Common myeloid progenitor, CD34-positive (primary cell): ENCODE data around the gene FAM25A.
"Not testable (repeated sequence)": the region's sequence is repeated elsewhere in the genome, so short reads cannot be mapped to it uniquely, and the experiment has no call there.

Source experiments
- CTCF ChIA-PET: fragments of 350-600 bp; sonication (Branson Sonifier 250); formaldehyde crosslinking; loops from one replicate; lab custom pipeline; 2021; ENCODE audit warnings: antibody characterized with exemption; lab: Charles Lee
- POLR2A ChIA-PET: fragments of 350-600 bp; sonication (Branson Sonifier 250); formaldehyde crosslinking; loops from one replicate; lab custom pipeline; 2021; ENCODE audit warnings: antibody characterized with exemption; lab: Charles Lee
- DNase-seq, 3 donors: peaks; one replicate each; pipeline versions ENCODE4 v3.0.0 to v3.0.0-alpha.2; 2013
- H3K27ac ChIP-seq, 2 experiments: 1 replicate in 1 of 2; 2 replicates in 1 of 2; pipeline ENCODE4 v1.7.0; 2013; ENCODE audit warnings: inconsistent platforms in 2 of 2, low read length in 2 of 2, mild to moderate bottlenecking in 2 of 2, low read depth in 1 of 2, moderate library complexity in 1 of 2; ENCODE audit not compliant: severe bottlenecking in 2 of 2, insufficient read depth in 1 of 2, poor library complexity in 1 of 2
- H3K27me3 ChIP-seq, 5 experiments: replicated peaks in 2 of 5; 1 replicate in 3 of 5; 2 replicates in 2 of 5; pipeline versions ENCODE4 v1.6.1 to v1.7.0; 2013; ENCODE audit warnings: low read length in 4 of 5, mild to moderate bottlenecking in 2 of 5, moderate library complexity in 2 of 5, inconsistent platforms in 1 of 5; ENCODE audit not compliant: insufficient read depth in 5 of 5, control insufficient read depth in 4 of 5
- H3K36me3 ChIP-seq, 4 experiments: 1 replicate in 2 of 4; 2 replicates in 2 of 4; pipeline versions ENCODE4 v1.6.1 to v1.7.0; 2013; ENCODE audit warnings: low read length in 3 of 4, control low read depth in 1 of 4, mild to moderate bottlenecking in 1 of 4; ENCODE audit not compliant: control insufficient read depth in 4 of 4, insufficient read depth in 4 of 4
- H3K4me1 ChIP-seq, 4 experiments: 1 replicate in 3 of 4; 2 replicates in 1 of 4; pipeline versions ENCODE4 v1.6.1 to v1.7.1; 2013; ENCODE audit warnings: low read length in 3 of 4, mild to moderate bottlenecking in 3 of 4, control low read depth in 1 of 4, inconsistent platforms in 1 of 4, moderate library complexity in 1 of 4; ENCODE audit not compliant: control insufficient read depth in 4 of 4, insufficient read depth in 4 of 4; ENCODE audit errors: control extremely low read depth in 1 of 4
- H3K4me3 ChIP-seq, 7 experiments: 1 replicate in 4 of 7; 2 replicates in 3 of 7; pipeline versions ENCODE4 v1.5.1 to v1.7.0; 2013; ENCODE audit warnings: mild to moderate bottlenecking in 7 of 7, low read length in 6 of 7, moderate library complexity in 6 of 7, inconsistent platforms in 2 of 7, low read depth in 2 of 7, control low read depth in 1 of 7; ENCODE audit not compliant: insufficient read depth in 4 of 7, control insufficient read depth in 1 of 7; ENCODE audit errors: extremely low read depth in 1 of 7
- H3K9me3 ChIP-seq, 5 experiments: 1 replicate in 4 of 5; 2 replicates in 1 of 5; pipeline versions ENCODE4 v1.6.1 to v1.7.1; 2013; ENCODE audit warnings: low read length in 4 of 5, mild to moderate bottlenecking in 2 of 5, inconsistent platforms in 1 of 5, low read depth in 1 of 5, moderate library complexity in 1 of 5; ENCODE audit not compliant: control insufficient read depth in 4 of 5, insufficient read depth in 2 of 5; ENCODE audit errors: control extremely low read depth in 1 of 5
- WGBS: methylation state at CpG from one replicate; pipeline ENCODE4 v1.1.5; 2013; ENCODE audit not compliant: insufficient coverage; 5-methylcytosine and 5-hydroxymethylcytosine counted together

FAM25A gene

GRCh38 chr10:86978457-86978856, 41.6 kb upstream of the FAM25A start:
- H3K36me3 ChIP-seq, CTCF ChIA-PET, H3K27ac ChIP-seq, DNase-seq, H3K27me3 ChIP-seq, H3K9me3 ChIP-seq, H3K4me1 ChIP-seq, H3K4me3 ChIP-seq, POLR2A ChIA-PET: not testable (repeated sequence)
- WGBS: 100% methylated on average over 1 of the region's 3 CpGs

DNA sequence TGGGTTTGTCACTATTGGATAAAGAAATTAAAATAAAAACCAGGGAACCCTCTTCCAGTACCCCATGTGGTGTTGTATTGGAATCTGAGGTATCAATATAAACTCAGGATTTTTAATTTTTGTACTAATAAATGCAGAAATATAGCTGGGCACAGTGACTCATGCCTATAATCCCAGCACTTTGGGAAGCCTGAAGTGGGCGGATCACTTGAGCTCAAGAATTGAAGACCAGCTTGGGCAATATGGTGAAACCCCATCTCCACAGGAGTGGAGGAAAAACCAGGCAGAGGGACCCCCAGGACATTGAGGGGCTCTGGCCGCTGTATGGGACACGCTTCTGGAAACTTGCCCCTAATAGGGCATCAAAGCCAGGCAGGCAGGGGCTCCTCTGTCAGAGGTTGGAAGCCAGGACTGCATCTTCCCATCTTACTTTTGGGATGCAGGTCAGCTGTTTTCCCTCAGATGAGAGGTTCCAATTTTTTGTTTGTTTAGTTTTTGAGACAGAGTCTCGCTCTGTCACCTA, 40.7 kb upstream of the FAM25A start:
- H3K9me3 ChIP-seq: no peaks in the 10 kb centered on the region
- no peak overlapping the region for H3K4me3 ChIP-seq
- H3K4me1 ChIP-seq: no peaks in the 10 kb centered on the region
- H3K36me3 ChIP-seq: no peaks in the 10 kb centered on the region
- ChIA-PET CTCF (interaction anchor here (1.1 kb wide), 1 partner anchor 21 kb away, joined by 4 read pairs; the partner anchor contains the start of gene SNCG), POLR2A (no interaction called here)
- WGBS: 74% methylated on average over 4 of the region's 4 CpGs
- no peak overlapping the region for H3K27ac ChIP-seq
- H3K27me3 ChIP-seq: peaks cover 0 to 2% (median 0%) of the 10 kb centered on the region in 5 experiments
- no peak for DNase-seq

- ChIA-PET POLR2A (no interaction called here), CTCF (interaction anchor here (1.1 kb wide), 1 partner anchor 22 kb away, joined by 4 read pairs; the partner anchor contains the start of gene SNCG)
- Histone ChIP-seq H3K9me3 (no peaks in the 10 kb centered on the region), H3K27me3 (peaks cover 0 to 2% (median 0%) of the 10 kb centered on the region in 5 experiments), H3K27ac (no peak overlapping the region), H3K4me1 (no peaks in the 10 kb centered on the region), H3K36me3 (no peaks in the 10 kb centered on the region), H3K4me3 (no peak overlapping the region)
- WGBS: 66% methylated on average over 3 of the region's 3 CpGs
- DNase-seq: no peak
These were observed 40.1 kb upstream of the FAM25A start for GRCh38 chr10:86979977-86980448.

DNA sequence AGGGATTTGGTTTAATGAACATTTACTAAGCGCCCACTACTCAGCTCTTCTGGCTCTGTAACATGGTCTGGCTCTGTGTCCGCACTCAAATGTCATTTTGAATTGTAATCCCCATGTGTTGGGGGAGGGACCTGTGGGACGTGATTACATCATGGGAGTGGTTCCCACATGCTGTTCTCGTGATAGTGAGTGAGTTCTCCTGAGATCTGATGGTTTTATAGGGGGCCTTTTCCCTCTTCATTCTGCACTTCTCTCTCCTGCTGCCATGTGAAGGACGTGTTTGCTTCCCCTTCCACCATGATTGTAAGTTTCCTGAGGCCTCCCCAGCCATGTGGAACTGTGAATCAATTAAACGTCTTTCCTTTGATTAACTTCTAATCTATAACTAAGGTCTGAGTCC, 39.1 kb upstream of the FAM25A start:
- CTCF ChIA-PET, POLR2A ChIA-PET, DNase-seq, H3K27me3 ChIP-seq, H3K9me3 ChIP-seq, H3K4me3 ChIP-seq, H3K4me1 ChIP-seq, H3K27ac ChIP-seq, H3K36me3 ChIP-seq: not testable (repeated sequence)
- WGBS: 100% methylated on average over 1 of the region's 6 CpGs

DNA sequence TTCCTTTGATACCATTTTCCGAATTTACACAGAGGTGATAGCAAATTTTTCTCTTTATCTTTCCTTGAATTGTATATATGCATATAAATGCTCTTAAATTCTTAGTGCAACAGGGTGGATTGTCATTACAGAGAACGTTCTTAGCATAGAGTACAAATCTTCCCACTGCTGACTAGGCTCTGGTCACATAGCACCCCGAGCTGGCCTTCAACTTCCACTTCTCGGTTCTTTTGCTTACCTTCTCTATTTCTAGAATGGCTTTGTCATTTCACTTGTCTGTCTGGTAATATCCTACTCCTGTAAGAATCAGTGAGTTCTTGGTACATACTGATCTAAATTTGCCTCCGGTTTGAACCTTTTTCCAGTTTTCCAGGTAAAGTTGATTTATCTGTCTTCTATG, 38.4 kb upstream of the FAM25A start:
- H3K27me3 ChIP-seq: peaks cover 0 to 2% (median 0%) of the 10 kb centered on the region in 5 experiments
- no peaks in the 10 kb centered on the region for H3K4me1 ChIP-seq
- no peak for DNase-seq
- 100% methylated on average over 3 of the region's 5 CpGs for WGBS
- CTCF ChIA-PET: no interaction called here
- POLR2A ChIA-PET: no interaction called here
- no peaks in the 10 kb centered on the region for H3K9me3 ChIP-seq
- H3K4me3 ChIP-seq: no peak overlapping the region
- H3K27ac ChIP-seq: no peak overlapping the region
- H3K36me3 ChIP-seq: no peaks in the 10 kb centered on the region

DNA sequence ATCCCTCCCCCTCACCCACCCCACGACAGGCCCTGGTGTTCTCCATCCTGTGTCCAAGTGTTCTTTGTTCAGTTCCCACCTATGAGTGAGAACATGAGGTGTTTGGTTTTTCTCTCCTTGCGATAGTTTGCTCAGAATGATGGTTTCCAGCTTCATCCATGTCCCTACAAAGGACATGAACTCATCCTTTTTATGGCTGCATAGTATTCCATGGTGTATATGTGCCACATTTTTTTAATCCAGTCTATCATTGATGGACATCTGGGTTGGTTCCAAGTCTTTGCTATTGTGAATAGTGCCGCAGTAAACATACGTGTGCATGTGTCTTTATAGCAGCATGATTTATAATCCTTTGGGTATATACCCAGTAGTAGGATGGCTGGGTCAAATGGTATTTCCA, 35.6 kb upstream of the FAM25A start:
- H3K4me1 ChIP-seq, POLR2A ChIA-PET, H3K36me3 ChIP-seq, H3K27me3 ChIP-seq, H3K4me3 ChIP-seq, H3K27ac ChIP-seq, DNase-seq, H3K9me3 ChIP-seq: not testable (repeated sequence)
- no CpG with 5 or more reads among the region's 4 CpGs for WGBS
- CTCF ChIA-PET: interaction anchor here (0.6 kb wide), 1 partner anchor 227 kb away, joined by 3 read pairs; no protein-coding TSS in a partner anchor

DNA sequence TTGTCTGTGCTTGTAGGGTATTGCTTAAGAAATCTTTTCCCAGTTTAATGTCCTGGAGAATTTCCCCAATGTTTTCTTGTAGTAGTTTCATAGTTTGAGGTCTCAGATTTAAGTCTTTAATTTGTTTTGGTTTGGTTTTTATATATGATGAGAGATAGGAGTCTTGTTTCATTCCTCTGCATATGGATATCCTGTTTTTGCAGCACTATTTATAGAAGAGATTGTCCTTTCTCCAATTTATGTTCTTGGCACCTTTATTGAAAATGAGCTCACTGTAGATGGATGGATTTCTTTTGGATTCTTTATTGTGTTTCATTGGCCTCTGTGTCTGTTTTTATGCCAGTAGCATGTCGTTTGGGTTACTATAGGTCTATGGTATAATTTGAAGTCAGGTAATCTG, 31.6 kb upstream of the FAM25A start:
- CTCF ChIA-PET: interaction anchor here (1.4 kb wide), 1 partner anchor 20 kb away, joined by 3 read pairs; the partner anchor contains the start of gene ADIRF
- no peaks in the 10 kb centered on the region for H3K4me1 ChIP-seq
- H3K27me3 ChIP-seq: no peaks in the 10 kb centered on the region
- no peaks in the 10 kb centered on the region for H3K9me3 ChIP-seq
- no peaks in the 10 kb centered on the region for H3K36me3 ChIP-seq
- no peak overlapping the region for H3K27ac ChIP-seq
- H3K4me3 ChIP-seq: no peak overlapping the region
- WGBS: 100% methylated on average over 1 of the region's 1 CpG
- DNase-seq: no peak
- POLR2A ChIA-PET: no interaction called here
